Immature natural killer cell (primary cell): ENCODE data around the gene FYB2. TPM values are rescaled to one million over a fixed set of nuclear protein-coding genes. Genes with fewer than 3 reads are reported as not detected.

Source experiments
- DNase-seq, 3 donors: peaks; one replicate each; pipeline ENCODE4 v3.0.0; 2022; ENCODE audit warnings: mixed read lengths in 1 of 3
- H3K27ac Mint-ChIP-seq, 6 donors: one replicate each; pipeline ENCODE4 v1.8.0; 2020; ENCODE audit warnings: mixed read lengths in 6 of 6, mild to moderate bottlenecking in 5 of 6, inconsistent platforms in 4 of 6, moderate library complexity in 3 of 6
- H3K27me3 Mint-ChIP-seq, 3 donors: one replicate each; pipeline ENCODE4 v1.8.0; 2020 to 2021; ENCODE audit warnings: low read depth in 3 of 3, mild to moderate bottlenecking in 3 of 3, mixed read lengths in 3 of 3, moderate library complexity in 3 of 3, inconsistent platforms in 1 of 3
- H3K36me3 Mint-ChIP-seq, 3 donors: one replicate each; pipeline ENCODE4 v1.8.0; 2020; ENCODE audit warnings: mixed read lengths in 3 of 3, inconsistent platforms in 2 of 3, mild to moderate bottlenecking in 2 of 3
- H3K4me1 Mint-ChIP-seq, 2 donors: one replicate each; pipeline ENCODE4 v1.8.0; 2020; ENCODE audit warnings: inconsistent platforms in 2 of 2, mild to moderate bottlenecking in 2 of 2, mixed read lengths in 2 of 2, moderate library complexity in 1 of 2
- H3K4me3 Mint-ChIP-seq, 5 donors: one replicate each; pipeline ENCODE4 v1.8.0; 2020; ENCODE audit warnings: mild to moderate bottlenecking in 5 of 5, mixed read lengths in 5 of 5, inconsistent platforms in 3 of 5, moderate library complexity in 3 of 5
- H3K9me3 Mint-ChIP-seq, 6 donors: one replicate each; pipeline ENCODE4 v1.8.0; 2020; ENCODE audit warnings: mild to moderate bottlenecking in 6 of 6, mixed read lengths in 6 of 6, inconsistent platforms in 4 of 6, moderate library complexity in 3 of 6
- polyA plus RNA-seq, 3 donors: library from polyadenylated mRNA; unstranded; fragments of 300-500 nt; fragmentation: Illumina TruSeq; gene quantifications; one replicate each; pipeline ENCODE4 v1.2.3, GENCODE V29; 2021

The FYB2 gene
- polyA plus RNA-seq, 3 donors from 2014 or later, result not detected

GRCh38 chr1:56830052-56830451, 10.8 kb upstream of the FYB2 start:
- peaks cover 34% of the 10 kb centered on the region in 2 donors for H3K4me1 Mint-ChIP-seq
- no peaks in the 10 kb centered on the region for H3K36me3 Mint-ChIP-seq
- DNase-seq, result no peak
- no peak overlapping the region for H3K27ac Mint-ChIP-seq
- no peak overlapping the region for H3K4me3 Mint-ChIP-seq
- H3K27me3 Mint-ChIP-seq, result peaks cover 2 to 8% (median 2%) of the 10 kb centered on the region in 3 donors
- peaks cover 0 to 1% (median under 1%) of the 10 kb centered on the region in 6 donors for H3K9me3 Mint-ChIP-seq

- Mint-ChIP-seq H3K36me3 (no peaks in the 10 kb centered on the region), H3K4me3 (no peak overlapping the region), H3K27ac (no peak overlapping the region), H3K27me3 (peaks cover 2 to 8% (median 7%) of the 10 kb centered on the region in 3 donors), H3K4me1 (peaks cover 10 to 12% of the 10 kb centered on the region in 2 donors), H3K9me3 (peaks cover 0 to 1% (median 0%) of the 10 kb centered on the region in 6 donors)
- no peak for DNase-seq
These were observed 8.5 kb upstream of the FYB2 start for GRCh38 chr1:56827711-56828110.

- Mint-ChIP-seq H3K4me3 (no peak overlapping the region), H3K27me3 (peaks cover 0 to 7% (median 5%) of the 10 kb centered on the region in 3 donors), H3K36me3 (no peaks in the 10 kb centered on the region), H3K27ac (no peak overlapping the region), H3K4me1 (peaks cover 0 to 2% of the 10 kb centered on the region in 2 donors), H3K9me3 (peaks cover 0 to 1% (median 0%) of the 10 kb centered on the region in 6 donors)
- DNase-seq, result no peak
These were observed 6.2 kb upstream of the FYB2 start for GRCh38 chr1:56825436-56825835.

- no peaks in the 10 kb centered on the region for H3K36me3 Mint-ChIP-seq
- no peak overlapping the region for H3K27ac Mint-ChIP-seq
- DNase-seq, result no peak
- peaks cover 0 to 1% (median 0%) of the 10 kb centered on the region in 6 donors for H3K9me3 Mint-ChIP-seq
- H3K4me1 Mint-ChIP-seq, result peaks cover 0 to 2% of the 10 kb centered on the region in 2 donors
- H3K4me3 Mint-ChIP-seq, result no peak overlapping the region
- H3K27me3 Mint-ChIP-seq, result peaks cover 0 to 7% (median 5%) of the 10 kb centered on the region in 3 donors
These were observed 5.7 kb upstream of the FYB2 start for GRCh38 chr1:56824938-56825337.

GRCh38 chr1:56824271-56824670, 5.1 kb upstream of the FYB2 start:
- H3K27me3 Mint-ChIP-seq, result peaks cover 0 to 7% (median 5%) of the 10 kb centered on the region in 3 donors

GRCh38 chr1:56821462-56821797, 2.2 kb upstream of the FYB2 start:
- peaks cover 0 to 9% (median 7%) of the 10 kb centered on the region in 3 donors for H3K27me3 Mint-ChIP-seq
- peaks cover 0 to 3% (median 0%) of the 10 kb centered on the region in 6 donors for H3K9me3 Mint-ChIP-seq
- no peak for DNase-seq
- H3K4me1 Mint-ChIP-seq, result peaks cover 0 to 2% of the 10 kb centered on the region in 2 donors
- H3K36me3 Mint-ChIP-seq, result no peaks in the 10 kb centered on the region
- no peak overlapping the region for H3K27ac Mint-ChIP-seq
- H3K4me3 Mint-ChIP-seq, result no peak overlapping the region

More at GRCh38 chr1:56824271-56824670, 5.1 kb upstream of the FYB2 start:
- Mint-ChIP-seq H3K4me3 (no peak overlapping the region), H3K27ac (no peak overlapping the region), H3K36me3 (no peaks in the 10 kb centered on the region), H3K4me1 (peaks cover 0 to 2% of the 10 kb centered on the region in 2 donors), H3K9me3 (peaks cover 0 to 1% (median 0%) of the 10 kb centered on the region in 6 donors)
- DNase-seq, result no peak

- H3K36me3 Mint-ChIP-seq, result no peaks in the 10 kb centered on the region
- H3K4me3 Mint-ChIP-seq, result no peak overlapping the region
- H3K4me1 Mint-ChIP-seq, result peaks cover 0 to 2% of the 10 kb centered on the region in 2 donors
- H3K27ac Mint-ChIP-seq, result no peak overlapping the region
- DNase-seq, result peak; percentile 15 to 43 (median 43)
- peaks cover 0 to 9% (median 9%) of the 10 kb centered on the region in 3 donors for H3K27me3 Mint-ChIP-seq
- peaks cover 0 to 3% (median 0%) of the 10 kb centered on the region in 6 donors for H3K9me3 Mint-ChIP-seq
These were observed 1.7 kb upstream of the FYB2 start for GRCh38 chr1:56820755-56821461.

GRCh38 chr1:56817716-56818463, 1.3 kb downstream of the FYB2 start:
- H3K4me3 Mint-ChIP-seq, result no peak overlapping the region
- H3K4me1 Mint-ChIP-seq, result peaks cover 0 to 2% of the 10 kb centered on the region in 2 donors
- H3K27me3 Mint-ChIP-seq, result peaks cover 0 to 10% (median 8%) of the 10 kb centered on the region in 3 donors
- DNase-seq, result no peak
- no peaks in the 10 kb centered on the region for H3K36me3 Mint-ChIP-seq
- H3K9me3 Mint-ChIP-seq, result peaks cover 0 to 5% (median 0%) of the 10 kb centered on the region in 6 donors
- H3K27ac Mint-ChIP-seq, result no peak overlapping the region

GRCh38 chr1:56816909-56817308, 2.3 kb downstream of the FYB2 start:
- Mint-ChIP-seq H3K27me3 (peaks cover 0 to 12% (median 7%) of the 10 kb centered on the region in 3 donors), H3K36me3 (no peaks in the 10 kb centered on the region), H3K9me3 (peaks cover 0 to 5% (median 0%) of the 10 kb centered on the region in 6 donors), H3K4me1 (peaks cover 0 to 2% of the 10 kb centered on the region in 2 donors), H3K27ac (no peak overlapping the region), H3K4me3 (no peak overlapping the region)
- DNase-seq, result no peak

GRCh38 chr1:56816264-56816663, 2.9 kb downstream of the FYB2 start:
- no peak overlapping the region for H3K27ac Mint-ChIP-seq
- peaks cover 1 to 12% (median 7%) of the 10 kb centered on the region in 3 donors for H3K27me3 Mint-ChIP-seq
- H3K36me3 Mint-ChIP-seq, result no peaks in the 10 kb centered on the region
- peaks cover 0 to 2% of the 10 kb centered on the region in 2 donors for H3K4me1 Mint-ChIP-seq
- H3K4me3 Mint-ChIP-seq, result no peak overlapping the region
- no peak for DNase-seq
- H3K9me3 Mint-ChIP-seq, result peaks cover 0 to 5% (median 0%) of the 10 kb centered on the region in 6 donors

GRCh38 chr1:56814205-56814604, 5.0 kb downstream of the FYB2 start:
- Mint-ChIP-seq H3K4me3 (no peak overlapping the region), H3K27me3 (peaks cover 3 to 15% (median 10%) of the 10 kb centered on the region in 3 donors), H3K36me3 (no peaks in the 10 kb centered on the region), H3K4me1 (no peaks in the 10 kb centered on the region), H3K27ac (no peak overlapping the region), H3K9me3 (peaks cover 0 to 5% (median 0%) of the 10 kb centered on the region in 6 donors)
- no peak for DNase-seq

- peaks cover 3 to 15% (median 6%) of the 10 kb centered on the region in 3 donors for H3K27me3 Mint-ChIP-seq
These were observed 7.9 kb downstream of the FYB2 start for GRCh38 chr1:56811331-56811730.

GRCh38 chr1:56808410-56808809, 10.8 kb downstream of the FYB2 start:
- no peak for DNase-seq
- no peak overlapping the region for H3K4me3 Mint-ChIP-seq
- peaks cover 0 to 2% (median 0%) of the 10 kb centered on the region in 6 donors for H3K9me3 Mint-ChIP-seq
- no peak overlapping the region for H3K27ac Mint-ChIP-seq
- peaks cover 2 to 8% (median 3%) of the 10 kb centered on the region in 3 donors for H3K27me3 Mint-ChIP-seq
- no peaks in the 10 kb centered on the region for H3K36me3 Mint-ChIP-seq
- no peaks in the 10 kb centered on the region for H3K4me1 Mint-ChIP-seq

More at GRCh38 chr1:56811331-56811730, 7.9 kb downstream of the FYB2 start:
- no peaks in the 10 kb centered on the region for H3K4me1 Mint-ChIP-seq
- H3K36me3 Mint-ChIP-seq, result no peaks in the 10 kb centered on the region
- H3K27ac Mint-ChIP-seq, result no peak overlapping the region
- H3K9me3 Mint-ChIP-seq, result peaks cover 0 to 2% (median 0%) of the 10 kb centered on the region in 6 donors
- no peak overlapping the region for H3K4me3 Mint-ChIP-seq
- DNase-seq, result no peak

GRCh38 chr1:56806804-56807203, 12.4 kb downstream of the FYB2 start:
- no peaks in the 10 kb centered on the region for H3K4me1 Mint-ChIP-seq
- no peak overlapping the region for H3K4me3 Mint-ChIP-seq
- H3K27ac Mint-ChIP-seq, result no peak overlapping the region
- no peaks in the 10 kb centered on the region for H3K9me3 Mint-ChIP-seq
- H3K36me3 Mint-ChIP-seq, result no peaks in the 10 kb centered on the region
- no peak for DNase-seq
- H3K27me3 Mint-ChIP-seq, result peaks cover 2 to 6% (median 3%) of the 10 kb centered on the region in 3 donors
